GM18907 (cell line): ENCODE results near the gene ARMC9.
"Not testable (repeated sequence)": the region's sequence is repeated elsewhere in the genome, so short reads cannot be mapped to it uniquely, and the experiment has no call there.

Source experiments
- ATAC-seq: cut with Tn5 transposase; IDR thresholded peaks from one replicate; pipeline ENCODE4 v1.9.1; 2021; ENCODE audit warnings: mild to moderate bottlenecking, moderate library complexity; ENCODE audit not compliant: unreplicated experiment

ARMC9 gene

DNA sequence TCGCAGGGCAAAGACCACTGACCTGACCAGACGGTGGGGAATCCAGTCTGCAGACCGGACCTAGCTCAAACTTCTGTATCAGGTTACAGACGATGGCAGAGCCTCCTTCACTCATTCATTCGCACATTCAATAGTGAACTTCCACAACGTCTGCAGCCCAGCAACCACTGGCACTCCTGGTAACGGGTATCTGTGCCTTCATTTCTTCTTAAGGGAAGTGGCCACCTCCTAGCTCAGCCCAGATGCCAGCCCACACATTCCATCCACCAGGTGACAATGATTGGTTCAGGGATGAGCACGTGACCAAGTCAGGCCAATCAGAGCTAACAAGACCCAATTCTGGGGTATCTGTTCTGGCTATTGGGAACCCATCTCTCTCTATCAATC is 15.9 kb upstream of the ARMC9 start:
- peak; percentile 31 for ATAC-seq

DNA sequence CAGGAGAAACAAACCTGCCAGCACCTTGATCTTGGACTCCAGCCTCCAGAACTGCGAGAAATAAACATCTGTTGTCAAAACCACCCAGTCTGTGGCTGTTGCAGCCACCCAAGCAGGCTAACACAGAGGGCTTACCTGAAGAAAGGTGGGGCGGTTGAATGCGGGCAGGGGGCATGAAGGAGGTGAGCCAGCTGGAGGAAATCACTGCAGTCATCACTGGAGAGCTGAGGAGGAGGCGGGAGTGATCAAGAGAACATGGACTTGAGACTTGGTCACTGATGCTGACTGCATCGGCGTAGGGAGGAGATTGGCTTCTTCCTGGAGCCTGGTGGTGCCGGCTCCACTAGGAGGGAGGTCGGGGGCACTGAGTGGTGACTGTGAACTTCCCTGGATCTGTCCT is 14.6 kb upstream of the ARMC9 start:
- no peak for ATAC-seq

DNA sequence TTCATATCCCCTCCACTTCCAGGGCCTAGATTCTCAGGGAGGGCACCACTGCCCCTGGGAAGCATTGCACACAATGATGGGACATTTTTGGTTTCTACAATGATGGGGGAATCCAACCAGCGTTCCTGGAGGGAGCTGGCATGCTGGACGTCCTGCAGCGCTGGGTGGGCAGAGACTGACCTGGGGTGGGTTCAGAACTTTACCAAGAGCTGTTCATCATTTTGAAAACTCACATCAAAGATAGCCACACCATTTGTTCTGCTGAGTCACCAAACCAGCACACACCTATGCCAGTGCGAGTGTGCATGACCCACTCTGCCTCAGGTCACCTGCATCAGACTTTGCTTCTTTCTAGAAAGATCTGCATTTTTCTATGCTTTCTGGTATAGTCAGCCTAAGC is 14.1 kb upstream of the ARMC9 start:
- ATAC-seq: no peak

DNA sequence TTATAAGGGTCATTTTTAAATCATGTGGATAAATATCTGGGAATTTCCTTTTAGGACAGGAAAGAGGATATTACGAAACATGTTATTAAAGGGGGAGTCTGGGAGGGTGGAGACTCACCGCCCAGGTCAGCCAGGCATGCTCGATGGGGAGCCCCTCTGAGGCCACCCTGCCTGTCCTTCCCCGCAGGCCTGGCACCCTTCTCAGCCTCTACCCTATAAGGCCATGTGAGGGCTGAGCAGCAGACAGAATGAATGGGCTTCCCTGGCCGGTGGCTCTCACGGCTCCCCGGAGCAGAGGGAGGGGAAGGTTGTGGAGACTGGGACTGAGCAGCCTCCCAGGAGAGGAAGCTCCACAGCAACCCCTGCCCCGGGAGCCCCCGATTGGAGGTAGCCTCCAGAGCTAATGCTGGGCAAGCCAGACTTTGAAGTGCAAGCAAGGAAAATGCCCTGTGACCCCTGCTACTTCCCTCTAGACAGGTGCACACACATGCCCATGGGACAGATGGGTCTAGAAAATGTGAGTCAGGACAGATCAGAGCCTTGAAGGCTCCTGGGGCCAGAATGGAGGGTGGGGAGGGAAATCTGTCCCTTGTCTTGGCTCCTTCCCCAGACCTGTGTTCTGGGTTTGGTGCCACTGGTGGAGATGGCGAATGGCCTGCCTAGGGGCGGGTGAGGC is 13.2 kb upstream of the ARMC9 start:
- no peak for ATAC-seq

DNA sequence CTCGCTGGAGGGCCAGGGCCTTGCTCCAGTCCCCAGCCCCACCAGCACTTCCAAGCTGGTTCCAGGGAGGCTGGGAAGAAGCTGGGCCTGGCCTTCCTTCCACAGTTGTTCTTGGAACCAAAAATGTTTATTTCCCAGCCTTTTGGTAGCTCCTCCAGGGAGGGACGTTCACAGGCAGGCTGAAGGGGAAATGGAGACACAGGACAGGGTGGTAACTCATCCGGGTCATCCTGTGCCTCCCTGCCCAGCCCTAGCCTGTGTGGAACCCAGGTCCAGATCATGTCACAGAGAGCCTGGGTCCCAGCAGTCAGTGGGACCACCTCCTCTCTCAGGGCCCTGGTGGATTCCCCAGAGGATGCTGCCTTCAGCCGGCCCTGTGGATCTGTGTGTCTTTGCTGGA is 12.5 kb upstream of the ARMC9 start:
- ATAC-seq: no peak

DNA sequence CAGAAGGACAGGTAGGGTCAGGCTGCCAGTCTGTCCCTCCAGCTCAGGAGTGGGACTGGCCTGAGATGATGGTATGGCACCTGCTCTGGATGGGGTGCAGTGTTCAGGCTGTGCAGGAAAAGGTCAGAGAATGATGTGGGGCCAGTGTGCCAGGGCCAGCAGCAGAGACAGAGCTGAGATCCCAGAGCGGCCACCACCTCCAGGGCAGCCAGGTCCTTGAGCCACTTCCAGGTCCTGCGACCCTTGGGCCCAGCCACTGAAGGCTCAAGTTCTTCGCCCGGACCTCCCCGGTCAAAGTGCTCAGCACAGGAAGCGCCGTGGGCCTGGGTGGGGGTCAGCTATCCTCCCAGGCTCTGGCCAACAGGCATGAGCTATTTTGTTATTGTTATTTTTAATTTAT is 12.1 kb upstream of the ARMC9 start:
- ATAC-seq: no peak

DNA sequence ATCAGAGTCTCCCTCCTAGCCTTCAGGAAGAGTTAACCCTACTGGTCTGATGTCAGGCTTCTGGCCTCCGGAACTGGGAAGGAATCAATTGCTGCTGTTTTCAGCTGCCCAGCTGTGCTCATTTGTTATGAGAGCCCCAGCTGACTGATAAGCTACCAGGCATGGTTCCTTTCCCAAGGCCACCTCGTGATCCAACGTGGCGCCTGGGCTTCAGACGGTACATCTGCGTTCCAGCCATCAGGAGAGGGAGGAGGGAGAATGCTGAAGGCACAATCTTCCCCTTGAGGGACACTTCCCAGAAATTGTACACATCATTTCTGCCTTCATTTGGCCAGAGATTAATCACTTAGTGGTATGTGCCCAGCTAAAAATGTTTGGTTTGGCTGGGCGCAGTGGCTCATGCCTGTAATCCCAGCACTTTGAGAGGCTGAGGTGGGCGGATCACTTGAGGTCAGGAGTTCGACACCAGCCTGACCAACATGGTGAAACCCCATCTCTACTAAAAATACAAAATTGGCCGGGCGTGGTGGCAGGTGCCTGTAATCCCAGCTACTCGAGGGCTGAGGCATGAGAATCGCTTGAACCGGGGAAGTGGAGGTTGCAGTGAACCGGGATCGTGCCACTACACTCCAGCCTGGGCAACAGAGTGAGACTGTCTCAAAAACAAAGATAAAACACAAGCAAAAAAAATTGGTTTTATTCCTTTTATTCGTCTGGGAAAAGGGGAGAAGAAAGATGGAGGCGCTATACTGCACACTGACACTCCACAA is 10.5 kb upstream of the ARMC9 start:
- ATAC-seq: no peak

DNA sequence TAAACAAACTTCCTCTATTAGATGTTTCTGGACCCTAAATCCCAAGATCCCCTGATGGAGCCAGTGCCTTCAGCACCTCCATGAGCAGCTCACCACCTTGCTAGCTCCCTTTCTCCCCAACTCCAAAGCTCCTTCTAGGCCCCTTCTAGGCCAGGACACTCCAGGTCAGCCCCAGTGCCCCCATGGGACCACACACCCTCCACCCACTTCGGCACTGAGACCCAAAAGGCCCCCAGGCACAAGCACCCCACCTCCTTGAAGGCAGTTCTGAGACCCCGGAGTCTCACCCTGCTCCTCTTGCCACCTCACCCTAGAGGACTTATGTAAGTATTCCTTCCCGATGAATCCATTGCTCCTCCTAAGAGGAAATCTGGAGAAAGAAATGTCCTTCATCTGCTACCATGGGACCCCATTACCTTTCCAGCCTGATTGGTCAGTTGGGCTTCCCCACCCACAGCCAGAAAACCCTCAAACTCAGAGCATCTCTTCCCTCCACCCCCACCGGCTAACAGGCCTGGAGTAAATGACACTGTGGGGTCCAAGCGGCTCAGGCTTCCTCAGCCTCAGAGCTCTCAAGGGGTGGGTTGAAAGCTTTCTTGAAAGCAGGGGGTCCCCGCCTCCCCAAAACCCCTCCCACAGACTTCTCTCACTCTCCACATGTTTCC is 9.8 kb upstream of the ARMC9 start:
- no peak for ATAC-seq

DNA sequence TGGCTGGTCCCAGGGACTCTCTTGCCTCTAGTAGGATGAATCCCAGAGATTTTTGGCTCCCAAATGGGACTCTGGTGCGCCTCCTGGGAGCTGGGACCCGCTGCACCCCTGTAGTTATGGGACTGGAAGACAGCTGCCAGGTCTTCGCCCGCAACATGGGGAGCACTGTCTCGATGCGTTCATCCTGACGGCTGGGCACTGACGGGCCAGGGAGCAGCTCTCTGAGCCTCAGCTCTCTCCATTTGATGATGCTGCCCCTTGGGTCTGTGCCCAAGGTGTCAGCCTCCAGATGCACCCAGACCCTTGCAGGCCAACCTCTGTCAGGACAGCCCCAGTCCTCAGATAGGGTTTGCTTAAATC is 9.3 kb upstream of the ARMC9 start:
- ATAC-seq: no peak

DNA sequence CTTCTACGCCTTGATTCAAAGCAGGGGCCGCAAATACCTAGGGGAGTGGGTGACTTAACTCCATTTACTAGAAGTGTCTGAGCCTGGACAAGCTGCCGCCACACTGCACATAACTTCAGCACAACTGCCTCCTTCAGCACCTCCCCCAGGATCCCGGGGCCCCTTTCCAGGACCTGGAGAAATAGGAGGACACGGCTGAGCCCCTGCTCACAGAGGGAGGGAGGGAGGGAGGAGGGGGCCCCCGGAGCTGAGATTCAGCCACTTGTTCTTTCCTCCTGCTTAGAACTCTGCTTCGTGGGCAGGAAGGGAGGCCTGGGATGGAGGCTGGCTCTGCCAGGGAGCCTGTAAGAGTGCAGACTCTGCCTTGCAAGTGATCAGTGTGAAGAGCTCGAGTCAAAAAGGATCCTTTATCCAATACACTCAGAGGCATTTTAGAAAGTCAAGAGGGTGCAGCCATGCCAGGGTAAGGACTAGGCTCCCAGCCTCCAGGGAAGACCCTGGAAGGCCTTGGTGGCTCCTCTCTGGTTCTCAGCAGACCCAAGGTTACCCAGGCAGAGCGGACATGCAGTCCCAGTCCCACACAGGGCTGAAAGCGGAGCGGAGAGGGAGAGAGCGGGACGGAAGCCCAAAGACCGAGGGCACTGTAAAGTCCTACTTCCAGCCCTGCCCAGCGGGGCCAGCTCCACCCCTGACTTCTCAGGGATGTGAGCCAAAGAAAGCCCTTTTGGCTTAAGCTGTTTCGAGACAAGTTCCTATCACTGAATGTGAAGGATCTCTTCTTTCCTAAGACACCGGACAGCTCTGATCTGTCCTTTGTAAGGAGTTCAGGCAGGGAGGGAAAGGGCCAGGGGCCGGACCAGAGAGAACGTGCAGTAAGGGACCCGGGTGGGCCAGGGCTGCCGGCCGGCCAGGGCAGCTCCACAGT is 8.6 kb upstream of the ARMC9 start:
- ATAC-seq: no peak

DNA sequence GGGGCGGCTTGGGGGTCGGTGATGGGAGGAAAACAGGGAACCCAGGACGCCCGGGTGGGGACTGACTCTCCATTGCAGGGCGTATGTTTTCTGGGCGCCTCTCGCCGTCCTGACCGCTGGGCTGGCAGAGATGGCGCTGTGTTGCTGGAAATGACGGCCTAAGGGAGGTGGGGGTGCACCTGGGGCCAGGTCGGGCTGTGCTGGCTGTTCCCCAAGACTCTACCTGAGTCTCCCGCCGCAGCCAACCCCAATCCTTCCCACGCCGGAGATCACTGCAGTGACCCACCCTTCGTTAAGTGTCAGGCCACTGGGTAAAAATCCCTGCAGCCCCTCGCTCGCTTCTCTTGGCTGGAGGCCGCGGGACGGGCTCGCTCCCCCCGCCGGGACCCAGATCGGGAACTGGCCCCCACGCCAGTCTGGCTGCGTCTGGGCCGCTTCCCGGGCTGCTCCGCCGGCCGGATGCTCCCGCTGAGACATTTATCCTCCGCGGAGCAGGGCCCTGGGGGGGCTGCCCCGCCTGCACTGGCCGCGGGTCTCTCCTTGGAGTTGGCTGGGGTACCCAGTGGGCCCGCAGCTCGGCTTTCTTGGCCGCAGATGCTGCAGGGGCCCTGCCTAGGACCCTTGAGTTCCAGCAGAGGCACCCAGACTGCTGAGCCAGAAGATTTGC is 7.8 kb upstream of the ARMC9 start:
- ATAC-seq: no peak

DNA sequence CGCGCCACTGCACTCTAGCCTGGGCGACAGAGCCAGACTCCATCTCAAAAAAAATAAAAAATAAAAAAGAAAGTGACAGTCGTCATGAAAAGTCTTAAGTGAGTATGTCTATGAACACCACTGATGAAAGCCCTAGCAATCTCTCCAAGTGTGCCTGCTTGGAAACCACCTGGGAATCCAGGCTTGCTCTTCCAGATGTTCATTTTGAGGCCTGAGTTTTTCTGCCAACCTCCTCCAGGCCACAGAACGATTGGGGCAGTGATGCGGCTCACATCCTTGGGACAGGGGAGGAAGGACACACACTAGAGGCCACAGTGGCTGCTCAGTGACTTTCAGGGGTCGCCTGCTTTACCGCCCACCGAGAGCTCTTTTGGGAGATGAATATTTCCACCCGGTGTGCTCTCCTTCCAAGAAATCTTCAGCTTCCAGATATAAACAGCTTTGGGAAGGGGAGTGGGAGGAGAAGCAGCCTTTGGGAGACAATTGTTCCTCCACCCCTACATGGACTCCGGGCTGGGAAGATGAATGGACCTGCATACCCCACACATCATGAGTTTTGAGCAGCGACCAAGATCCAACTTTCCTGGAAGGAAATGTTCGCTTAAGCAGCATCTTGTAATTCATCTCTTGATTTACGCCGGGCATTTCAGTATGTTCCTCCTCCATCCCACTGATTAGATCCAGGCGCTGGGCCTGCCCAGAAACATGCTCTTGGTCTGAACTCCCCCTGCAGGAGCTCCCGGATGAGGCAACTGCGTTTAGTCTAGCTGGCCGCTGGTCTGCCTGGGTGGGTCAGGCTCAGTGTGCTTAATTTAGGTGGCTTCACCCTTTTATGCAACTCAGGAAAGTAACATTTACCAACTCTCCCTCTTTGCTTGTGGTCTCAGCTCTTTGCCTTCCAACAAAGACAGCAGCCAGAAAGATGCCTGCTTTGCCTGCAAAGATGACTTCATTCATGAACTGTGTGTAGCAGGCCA is 6.2 kb upstream of the ARMC9 start:
- no peak for ATAC-seq

DNA sequence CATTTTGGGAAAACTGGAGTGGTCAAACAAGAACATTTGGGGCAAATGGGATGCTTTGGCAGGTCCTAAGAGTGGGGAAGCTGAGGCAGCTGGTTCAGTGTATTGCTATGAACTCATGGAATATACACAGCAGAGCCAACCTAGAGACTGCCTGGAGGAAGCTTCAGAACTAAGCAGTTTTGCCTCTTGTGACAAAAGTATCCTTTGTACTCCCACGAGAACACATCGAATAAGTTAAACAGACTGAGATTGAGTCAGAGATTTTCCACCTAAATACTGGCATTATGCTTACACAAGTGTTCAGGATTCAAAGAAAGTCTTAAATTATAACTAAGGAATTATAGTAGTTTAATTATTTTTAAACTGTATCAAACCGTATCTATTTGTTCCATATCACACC is 5.2 kb upstream of the ARMC9 start:
- ATAC-seq: no peak

DNA sequence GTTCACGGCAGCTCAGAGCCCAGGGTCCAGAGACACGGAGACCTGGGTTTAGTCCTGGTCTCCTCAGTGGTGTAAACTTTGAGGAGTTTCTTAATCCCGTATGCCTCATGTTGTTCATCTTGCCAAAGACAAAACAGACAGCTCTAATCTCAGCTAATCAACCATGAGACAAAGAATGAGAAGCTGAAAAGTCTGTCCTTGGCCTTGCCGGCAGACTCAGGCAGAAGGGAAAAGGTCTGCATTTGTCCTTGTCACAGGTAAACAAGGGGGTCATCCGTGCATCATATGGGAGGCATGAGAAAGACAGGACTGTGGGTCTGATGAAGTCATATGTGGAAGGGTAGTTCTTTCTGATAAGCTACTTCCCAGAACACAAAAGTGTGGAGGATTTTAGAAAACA is 1.8 kb upstream of the ARMC9 start:
- no peak for ATAC-seq

DNA sequence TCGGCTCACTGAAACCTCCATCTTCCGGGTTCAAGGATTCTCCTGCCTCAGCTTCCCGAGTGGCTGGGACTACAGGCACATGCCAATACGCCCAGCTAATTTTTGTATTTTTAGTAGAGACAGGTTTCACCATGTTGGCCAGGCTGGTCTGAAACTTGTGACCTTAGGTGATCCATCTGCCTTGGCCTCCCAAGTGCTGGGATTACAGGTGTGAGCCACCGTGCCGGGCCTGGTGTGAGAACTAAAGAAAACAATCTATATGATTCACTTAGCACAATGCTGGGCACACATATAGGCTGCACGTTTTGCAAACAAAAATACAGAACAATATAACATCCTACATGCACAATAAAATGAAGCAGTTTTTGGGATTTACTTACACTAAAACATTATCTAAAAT is 1.2 kb upstream of the ARMC9 start:
- not testable (repeated sequence) for ATAC-seq

DNA sequence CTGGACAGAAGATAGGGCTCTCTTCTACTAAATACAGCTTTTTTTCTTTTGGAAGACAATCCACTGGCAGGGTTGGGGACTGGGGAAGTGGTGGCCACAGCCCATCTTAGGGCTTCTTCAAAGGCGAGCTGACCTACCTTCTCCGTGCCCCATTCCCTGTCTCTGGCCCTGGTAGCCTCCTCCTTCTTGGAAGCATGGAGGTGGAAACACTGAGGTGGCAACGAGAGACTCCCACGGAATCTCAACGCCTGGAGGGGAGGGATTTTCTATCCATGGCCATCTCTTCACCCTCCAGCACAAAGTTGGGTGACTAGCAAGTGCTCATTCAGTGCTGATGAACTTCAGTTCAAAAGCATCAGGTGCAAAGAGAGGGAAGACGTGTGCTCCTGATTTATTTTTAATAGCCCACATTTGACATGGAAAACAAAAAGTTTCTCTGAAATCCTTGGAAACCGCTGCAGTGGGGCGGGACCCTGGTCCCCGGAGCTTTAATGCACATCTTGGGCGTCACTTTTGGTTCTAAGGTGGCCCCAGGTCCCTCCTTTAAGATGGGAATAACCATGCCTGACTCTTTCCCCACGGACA is 633 bp upstream of the ARMC9 start:
- peak; percentile 5 for ATAC-seq

DNA sequence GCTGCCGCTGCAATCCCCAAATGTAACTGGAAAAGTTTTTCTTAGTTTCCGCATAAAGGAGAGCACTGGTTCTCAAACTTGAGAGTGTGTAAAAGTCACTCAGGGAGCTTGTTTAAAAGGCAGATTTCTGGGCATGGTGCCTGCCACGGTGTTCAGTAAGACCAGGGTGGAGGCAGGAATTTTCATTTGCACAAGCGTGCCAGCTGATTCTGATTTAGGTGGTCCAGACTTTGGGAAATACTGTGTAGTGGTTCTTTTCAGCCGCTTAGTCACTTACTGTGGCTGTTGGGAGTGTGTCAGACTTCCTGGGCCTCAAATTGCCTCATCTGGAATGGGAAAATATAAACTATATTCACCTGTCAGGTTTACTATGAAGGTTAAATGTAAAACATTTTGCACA is 788 bp downstream of the ARMC9 start:
- ATAC-seq: no peak

DNA sequence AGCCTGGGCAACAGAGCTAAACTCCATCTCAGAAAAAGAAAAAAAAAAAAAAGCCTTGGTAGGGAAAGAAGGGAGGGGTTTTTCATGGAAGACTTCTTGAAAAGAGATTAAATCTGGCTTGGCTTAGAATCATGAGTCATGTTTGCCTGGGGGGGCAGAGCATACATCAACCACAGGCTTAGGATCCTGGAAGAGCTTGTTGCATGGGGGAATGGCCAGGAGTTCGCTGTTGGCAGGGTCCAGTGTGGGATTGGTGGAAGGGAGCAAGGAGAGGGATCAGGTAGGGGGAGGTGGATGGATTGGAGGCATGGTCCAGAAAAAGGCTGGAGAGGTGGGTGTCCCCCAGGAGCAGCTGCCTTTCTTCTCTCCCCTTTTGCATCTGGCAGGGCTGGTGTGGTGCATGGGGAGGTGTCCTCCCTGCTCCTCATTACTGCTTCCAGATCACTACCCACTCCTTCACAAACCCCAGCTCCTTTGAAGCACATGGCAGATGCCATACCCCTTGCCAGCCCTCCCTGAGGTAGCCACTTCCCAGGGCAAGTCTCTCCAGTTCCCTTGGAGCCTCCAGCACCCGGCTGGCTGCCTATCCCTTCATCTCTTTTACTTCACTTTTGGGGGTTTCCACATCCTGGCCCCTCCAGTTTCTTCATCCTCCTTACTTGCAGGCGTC is 2.5 kb downstream of the ARMC9 start:
- no peak for ATAC-seq

DNA sequence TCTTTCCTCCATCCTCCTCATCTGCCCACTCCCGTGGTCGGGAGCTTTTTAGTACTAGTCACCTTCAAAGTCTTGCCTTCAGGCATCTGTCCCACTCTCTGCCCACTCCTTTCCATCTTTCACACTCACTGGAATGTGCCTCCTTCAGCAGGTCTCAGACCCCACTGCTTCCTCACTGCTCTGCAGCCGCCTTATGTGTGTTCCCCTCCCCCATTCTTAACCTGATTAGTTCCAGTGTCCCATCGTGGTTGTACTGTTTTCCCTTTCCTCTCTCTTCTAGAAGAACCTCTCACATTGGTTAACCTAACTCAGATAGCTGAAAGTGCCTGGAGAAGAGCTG is 3.0 kb downstream of the ARMC9 start:
- no peak for ATAC-seq
